ENCODE results near the gene FAM221A.

Gene FAM221A

GRCh38 chr7:23696916-23697441, 17.0 kb downstream of the FAM221A start:
- DNase-seq (ENCODE audit: low read depth in 2 of 2) = peak; percentile 70 to 73
- TF ChIP-seq CTCF (IDR thresholded peaks at IDR 0.05; ENCODE audit: low read depth, low read length) = peak; percentile 75
- H3K4me3 ChIP-seq (replicated peaks in 1 of 2; ENCODE audit: low read depth in 2 of 2, low read length in 2 of 2) = no peak overlapping the region

GRCh38 chr7:23698822-23699221, 18.8 kb downstream of the FAM221A start:
- no peak for TF ChIP-seq CTCF (IDR thresholded peaks at IDR 0.05; ENCODE audit: low read depth, low read length)
- no peak for DNase-seq (ENCODE audit: low read depth in 2 of 2)
- no peak overlapping the region for H3K4me3 ChIP-seq (replicated peaks in 1 of 2; ENCODE audit: low read depth in 2 of 2, low read length in 2 of 2)

GRCh38 chr7:23700046-23700445, 20.0 kb downstream of the FAM221A start:
- H3K4me3 ChIP-seq (replicated peaks in 1 of 2; ENCODE audit: low read depth in 2 of 2, low read length in 2 of 2) = no peak overlapping the region
- TF ChIP-seq CTCF (IDR thresholded peaks at IDR 0.05; ENCODE audit: low read depth, low read length) = no peak
- DNase-seq (ENCODE audit: low read depth in 2 of 2) = no peak

GRCh38 chr7:23709081-23709750, 29.2 kb downstream of the FAM221A start:
- TF ChIP-seq CTCF (IDR thresholded peaks at IDR 0.05; ENCODE audit: low read depth, low read length) = no peak

GRCh38 chr7:23710000-23710399, 30.0 kb downstream of the FAM221A start, which contains the start of gene STK31:
Gene STK31, plus strand, starts transcription at chr7:23710219. Its CDS starts 67 bp downstream, at chr7:23710286.
- no peak for TF ChIP-seq CTCF (IDR thresholded peaks at IDR 0.05; ENCODE audit: low read depth, low read length)
- H3K4me3 ChIP-seq (replicated peaks in 1 of 2; ENCODE audit: low read depth in 2 of 2, low read length in 2 of 2) = no peak within 1 kb of the TSS
- DNase-seq (ENCODE audit: low read depth in 2 of 2) = no peak

More at GRCh38 chr7:23709081-23709750, 29.2 kb downstream of the FAM221A start:
- H3K4me3 ChIP-seq (replicated peaks in 1 of 2; ENCODE audit: low read depth in 2 of 2, low read length in 2 of 2) = no peak overlapping the region
- DNase-seq (ENCODE audit: low read depth in 2 of 2) = no peak

GRCh38 chr7:23712368-23713284, 32.6 kb downstream of the FAM221A start:
- DNase-seq (ENCODE audit: low read depth in 2 of 2) = peak; percentile 80 to 86
- TF ChIP-seq CTCF (IDR thresholded peaks at IDR 0.05; ENCODE audit: low read depth, low read length) = peak; percentile 43
- H3K4me3 ChIP-seq (replicated peaks in 1 of 2; ENCODE audit: low read depth in 2 of 2, low read length in 2 of 2) = no peak overlapping the region

Measured in cardiac fibroblast (primary cell).